ENCODE data around the gene MX1. TPM values are rescaled to one million over a fixed set of nuclear protein-coding genes. Genes with fewer than 3 reads are reported as not detected.
"Not testable (repeated sequence)": the region's sequence is repeated elsewhere in the genome, so short reads cannot be mapped to it uniquely, and the experiment has no call there.

MX1 gene
- total RNA-seq, 1 donor: 16.0 TPM

DNA sequence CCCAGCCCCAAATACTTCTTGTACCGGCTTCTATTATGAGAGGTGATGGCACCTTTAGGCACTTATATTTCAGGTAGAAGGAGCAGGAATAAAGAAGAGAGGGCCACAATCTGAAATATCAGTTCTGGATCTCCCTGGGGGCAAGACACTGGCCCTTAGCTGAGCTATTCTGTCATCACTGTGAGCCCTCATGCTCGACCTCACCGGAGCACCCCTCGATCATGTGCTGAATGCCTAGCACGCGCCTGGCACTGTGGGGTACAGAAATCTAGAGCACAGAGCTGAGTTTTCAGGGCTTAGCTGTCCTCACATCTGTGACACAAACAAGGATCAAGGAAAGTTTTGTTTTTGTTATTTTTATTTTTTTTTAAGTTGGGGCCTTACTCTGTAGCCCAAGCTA lies 7.6 kb upstream of the MX1 start:
- no peak overlapping the region for H3K4me3 ChIP-seq (ENCODE audit: low read depth, low read length)
- no peak for DNase-seq (ENCODE audit: low read depth)
- TF ChIP-seq CTCF (IDR thresholded peaks at IDR 0.05; ENCODE audit: insufficient read depth, low read depth, low read length): no peak

DNA sequence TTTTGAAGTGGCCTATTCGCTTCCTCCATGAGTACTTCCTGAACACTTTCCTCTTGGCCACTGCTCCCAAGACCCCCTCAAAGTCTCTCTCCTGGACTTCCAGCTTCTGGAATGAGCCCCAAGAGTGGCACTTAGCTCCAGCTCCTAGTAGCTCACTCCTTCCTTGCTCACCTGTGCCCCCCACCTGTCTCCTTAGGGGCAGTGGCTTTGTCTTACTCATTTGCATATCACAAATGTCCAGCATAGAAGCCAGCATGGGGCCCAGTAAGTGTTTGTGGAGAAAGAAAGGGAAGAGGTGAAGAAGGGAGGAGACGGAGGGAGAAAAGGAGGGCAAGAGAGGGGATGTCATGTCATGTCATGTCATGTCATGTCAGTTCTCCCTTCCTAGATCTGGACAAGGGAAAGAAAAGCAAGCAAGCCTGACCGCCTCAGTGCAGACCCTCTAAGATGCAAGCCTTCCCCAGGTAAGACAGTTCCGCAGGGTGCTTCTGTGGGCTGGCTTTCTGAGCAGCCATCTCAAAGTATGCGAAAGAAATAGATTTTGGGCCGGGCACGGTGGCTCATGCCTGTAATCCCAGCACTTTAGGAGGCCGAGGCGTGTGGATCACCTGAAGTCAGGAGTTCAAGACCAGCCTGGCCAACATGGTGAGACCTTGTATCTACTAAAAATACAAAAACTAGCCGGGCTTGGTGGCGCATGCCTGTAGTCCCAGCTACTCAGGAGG lies 6.9 kb upstream of the MX1 start:
- TF ChIP-seq CTCF (IDR thresholded peaks at IDR 0.05; ENCODE audit: insufficient read depth, low read depth, low read length): no peak
- no peak overlapping the region for H3K4me3 ChIP-seq (ENCODE audit: low read depth, low read length)
- DNase-seq (ENCODE audit: low read depth): no peak

GRCh38 chr21:41419921-41420862 lies 5.8 kb upstream of the MX1 start:
- no peak for TF ChIP-seq CTCF (IDR thresholded peaks at IDR 0.05; ENCODE audit: insufficient read depth, low read depth, low read length)
- peak; percentile 91 for DNase-seq (ENCODE audit: low read depth)
- H3K4me3 ChIP-seq (ENCODE audit: low read depth, low read length): peak overlapping the region; percentile 73

DNA sequence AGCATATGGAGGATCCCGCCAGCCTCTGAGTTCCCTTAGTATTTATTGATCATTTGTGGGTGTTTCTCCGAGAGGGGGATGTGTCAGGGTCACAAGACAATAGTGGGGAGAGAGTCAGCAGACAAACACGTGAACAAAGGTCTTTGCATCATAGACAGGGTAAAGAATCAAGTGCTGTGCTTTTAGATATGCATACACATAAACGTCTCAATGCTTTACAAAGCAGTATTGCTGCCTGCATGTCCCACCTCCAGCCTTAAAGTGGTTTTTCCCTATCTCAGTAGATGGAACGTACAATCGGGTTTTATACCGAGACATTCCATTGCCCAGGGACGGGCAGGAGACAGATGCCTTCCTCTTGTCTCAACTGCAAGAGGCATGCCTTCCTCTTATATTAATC lies 5.0 kb upstream of the MX1 start:
- not testable (repeated sequence) for H3K4me3 ChIP-seq (ENCODE audit: low read depth, low read length); DNase-seq (ENCODE audit: low read depth)

DNA sequence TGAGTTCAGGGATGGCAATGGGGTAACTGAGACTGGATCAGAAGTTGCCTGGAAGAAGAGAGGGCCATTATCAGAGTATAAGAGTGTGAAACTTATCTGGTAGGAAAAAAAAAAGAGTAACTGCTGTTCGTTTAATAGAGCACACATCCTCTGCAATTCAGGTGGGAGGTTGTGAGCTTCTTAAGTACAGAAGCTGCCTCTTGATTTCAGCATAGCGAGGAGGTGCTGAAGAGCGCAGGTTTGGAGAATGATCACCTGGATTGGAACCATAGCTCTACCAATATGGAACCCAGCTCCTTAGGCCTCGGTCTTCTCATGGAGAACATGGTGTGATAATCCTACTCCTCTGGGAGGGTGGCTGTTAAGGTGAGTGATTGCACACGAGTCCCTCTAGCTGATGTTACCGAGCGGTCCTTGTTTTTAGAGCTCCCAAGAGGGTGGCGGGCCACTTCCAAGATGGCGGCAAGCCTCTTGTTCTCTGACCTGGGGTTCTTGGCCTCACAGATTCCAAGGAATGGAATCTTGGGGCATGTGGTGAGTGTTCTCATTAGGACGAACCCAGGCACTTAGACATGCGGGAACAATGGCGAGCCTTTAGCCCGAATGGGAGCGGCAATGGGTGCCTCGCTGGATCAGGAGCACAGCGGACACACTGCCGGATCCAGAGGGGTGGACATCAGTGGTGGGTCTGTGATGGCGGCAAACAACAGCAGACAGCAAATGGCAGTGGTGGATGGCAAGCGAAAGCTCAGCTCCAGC lies 3.3 kb upstream of the MX1 start:
- no peak overlapping the region for H3K4me3 ChIP-seq (ENCODE audit: low read depth, low read length)
- no peak for TF ChIP-seq CTCF (IDR thresholded peaks at IDR 0.05; ENCODE audit: insufficient read depth, low read depth, low read length)
- DNase-seq (ENCODE audit: low read depth): no peak

GRCh38 chr21:41423305-41423636 lies 2.8 kb upstream of the MX1 start:
- H3K4me3 ChIP-seq (ENCODE audit: low read depth, low read length); DNase-seq (ENCODE audit: low read depth): not testable (repeated sequence)

DNA sequence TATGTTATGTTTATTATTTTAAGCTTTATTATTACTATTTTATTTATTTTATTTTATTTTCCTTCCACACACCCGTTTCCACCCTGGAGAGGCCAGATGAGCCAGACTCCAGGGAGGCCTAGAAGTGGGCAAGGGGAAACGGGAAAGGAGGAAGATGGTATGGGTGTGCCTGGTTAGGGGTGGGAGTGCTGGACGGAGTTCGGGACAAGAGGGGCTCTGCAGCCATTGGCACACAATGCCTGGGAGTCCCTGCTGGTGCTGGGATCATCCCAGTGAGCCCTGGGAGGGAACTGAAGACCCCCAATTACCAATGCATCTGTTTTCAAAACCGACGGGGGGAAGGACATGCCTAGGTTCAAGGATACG lies 468 bp upstream of the MX1 start:
- H3K4me3 ChIP-seq (ENCODE audit: low read depth, low read length): peak overlapping the region; percentile 64
- TF ChIP-seq CTCF (IDR thresholded peaks at IDR 0.05; ENCODE audit: insufficient read depth, low read depth, low read length): no peak
- no peak for DNase-seq (ENCODE audit: low read depth)

Data from fibroblast of villous mesenchyme (primary cell).